ENCODE results near the gene MAFB.

MAFB gene

DNA sequence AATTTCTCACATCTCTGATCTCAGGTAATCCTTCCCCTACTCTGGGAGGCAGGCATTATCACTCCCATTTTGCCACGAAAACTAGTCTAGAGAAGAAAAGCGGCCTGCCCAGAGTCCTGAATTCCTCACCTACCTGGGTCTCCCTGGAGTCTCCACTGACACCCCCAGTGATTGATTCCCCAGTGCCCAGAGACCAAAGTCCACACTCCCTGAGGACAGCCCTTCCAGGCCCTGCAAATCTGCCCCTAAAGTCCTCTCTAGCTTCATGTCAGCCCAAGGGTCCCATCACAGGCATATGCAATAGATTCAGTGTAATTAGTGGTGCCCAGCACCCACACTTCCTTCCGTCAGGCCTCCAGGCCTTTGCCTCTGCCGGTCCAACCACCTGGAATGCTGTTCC, 47.2 kb downstream of the MAFB start:
- no peak overlapping the region for H3K27ac Mint-ChIP-seq

DNA sequence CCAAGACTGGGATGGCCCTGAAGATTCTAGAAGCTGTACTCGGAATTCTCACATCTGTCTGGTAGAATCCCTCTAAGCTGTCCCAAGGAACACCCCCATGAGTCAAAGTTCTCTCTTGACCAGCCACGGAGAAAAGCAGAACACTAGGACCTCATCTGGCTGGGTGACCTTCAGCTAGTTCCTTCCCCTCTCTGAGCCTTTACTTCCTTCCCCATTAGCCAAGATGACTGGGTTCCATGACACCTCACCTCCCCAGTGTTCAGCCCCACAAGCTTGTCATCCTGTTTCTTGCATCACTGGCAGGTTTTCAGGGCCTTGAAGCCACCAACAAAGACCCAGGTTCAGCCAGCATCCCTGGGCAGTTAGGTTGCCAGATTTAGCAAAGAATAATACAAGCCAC, 47.8 kb downstream of the MAFB start:
- peaks cover 3% of the 10 kb centered on the region for H3K27me3 Mint-ChIP-seq
- H3K9me3 Mint-ChIP-seq (ENCODE audit: low read depth): no peaks in the 10 kb centered on the region
- no peaks in the 10 kb centered on the region for H3K4me1 Mint-ChIP-seq (ENCODE audit: low read depth)
- H3K27ac Mint-ChIP-seq: no peak overlapping the region
- no peaks in the 10 kb centered on the region for H3K36me3 Mint-ChIP-seq
- H3K4me3 Mint-ChIP-seq: no peak overlapping the region

More for the DNA sequence above, 47.2 kb downstream of the MAFB start:
- no peak overlapping the region for H3K4me3 Mint-ChIP-seq
- no peaks in the 10 kb centered on the region for H3K4me1 Mint-ChIP-seq (ENCODE audit: low read depth)
- peaks cover 3% of the 10 kb centered on the region for H3K27me3 Mint-ChIP-seq
- no peaks in the 10 kb centered on the region for H3K9me3 Mint-ChIP-seq (ENCODE audit: low read depth)
- H3K36me3 Mint-ChIP-seq: no peaks in the 10 kb centered on the region

DNA sequence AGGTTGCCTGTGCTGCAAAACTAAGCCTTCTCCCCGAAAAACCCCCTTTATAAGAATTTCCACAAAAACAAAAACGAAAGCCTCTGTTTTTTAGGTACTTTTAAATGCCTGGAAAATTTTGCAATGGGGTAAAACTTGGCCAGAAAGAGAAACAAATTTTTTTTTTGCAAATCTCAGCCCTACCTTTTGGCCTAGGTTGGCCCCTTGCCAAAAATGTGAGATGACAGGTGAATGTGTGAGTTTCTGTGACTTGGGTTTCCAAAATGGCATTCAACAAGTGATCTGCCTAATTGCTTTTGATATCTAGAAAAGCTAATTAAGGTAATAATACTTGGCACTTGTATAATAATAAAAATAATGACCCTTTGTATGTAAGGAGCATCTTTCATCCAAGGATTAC, 48.4 kb downstream of the MAFB start:
- Mint-ChIP-seq H3K4me3 (no peak overlapping the region), H3K9me3 (ENCODE audit: low read depth) (no peaks in the 10 kb centered on the region), H3K27ac (no peak overlapping the region), H3K36me3 (no peaks in the 10 kb centered on the region), H3K27me3 (peaks cover 3% of the 10 kb centered on the region), H3K4me1 (ENCODE audit: low read depth) (no peaks in the 10 kb centered on the region)

DNA sequence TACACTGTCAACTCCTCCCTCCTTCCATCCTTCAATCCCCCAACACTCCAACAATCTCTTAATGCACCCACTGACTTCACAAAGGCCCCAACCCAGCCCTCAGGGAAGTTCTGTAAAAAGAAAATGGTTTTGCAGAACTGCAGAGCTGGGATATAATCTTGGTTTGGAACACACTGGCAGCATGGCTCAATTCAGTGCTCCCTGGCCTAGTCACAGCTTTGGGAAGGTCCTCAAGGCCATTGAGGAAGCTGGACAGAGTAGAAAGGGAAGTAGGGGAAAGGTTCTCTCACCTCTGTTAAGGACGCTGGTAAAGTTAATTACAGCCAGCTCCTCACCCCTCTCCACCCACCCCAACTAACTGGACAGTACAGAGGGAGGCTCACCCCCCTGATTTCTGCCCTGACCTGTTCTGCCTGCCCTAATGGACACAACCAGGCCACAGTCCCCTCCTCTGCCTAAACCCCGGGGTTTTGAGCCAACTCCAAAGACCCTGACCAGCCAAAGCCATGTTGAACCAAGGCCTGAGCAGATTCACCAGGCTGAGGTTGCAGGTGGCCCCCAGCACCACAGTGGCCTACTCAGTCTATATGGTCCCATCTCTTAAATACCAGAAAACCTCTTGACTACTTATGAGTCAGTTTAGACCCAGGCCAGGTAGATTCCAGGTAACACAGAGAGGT, 49.2 kb downstream of the MAFB start:
- Mint-ChIP-seq H3K9me3 (ENCODE audit: low read depth) (no peaks in the 10 kb centered on the region), H3K4me1 (ENCODE audit: low read depth) (no peaks in the 10 kb centered on the region), H3K4me3 (no peak overlapping the region), H3K27me3 (peaks cover under 1% of the 10 kb centered on the region), H3K36me3 (no peaks in the 10 kb centered on the region), H3K27ac (no peak overlapping the region)

DNA sequence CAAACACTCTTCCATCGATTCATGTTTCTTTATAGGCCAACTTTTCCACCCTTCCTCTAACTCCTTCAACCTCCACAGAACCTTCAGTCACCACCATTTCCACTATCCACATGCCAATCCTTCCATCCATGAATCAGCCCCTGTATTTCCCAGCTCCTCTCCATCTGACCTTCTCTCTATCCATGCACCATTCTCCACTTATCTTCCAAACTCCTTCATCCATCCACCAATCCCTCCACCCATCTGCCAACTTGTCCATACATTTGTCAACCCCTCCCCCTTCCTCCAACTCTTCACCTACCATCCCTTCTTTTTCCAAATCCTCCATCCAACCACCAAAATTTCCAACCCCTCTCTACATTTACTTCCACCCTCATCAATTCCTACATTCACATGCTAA, 49.9 kb downstream of the MAFB start:
- Mint-ChIP-seq H3K4me1 (ENCODE audit: low read depth) (no peaks in the 10 kb centered on the region), H3K27ac (no peak overlapping the region), H3K27me3 (no peaks in the 10 kb centered on the region), H3K9me3 (ENCODE audit: low read depth) (no peaks in the 10 kb centered on the region), H3K4me3 (no peak overlapping the region), H3K36me3 (no peaks in the 10 kb centered on the region)

DNA sequence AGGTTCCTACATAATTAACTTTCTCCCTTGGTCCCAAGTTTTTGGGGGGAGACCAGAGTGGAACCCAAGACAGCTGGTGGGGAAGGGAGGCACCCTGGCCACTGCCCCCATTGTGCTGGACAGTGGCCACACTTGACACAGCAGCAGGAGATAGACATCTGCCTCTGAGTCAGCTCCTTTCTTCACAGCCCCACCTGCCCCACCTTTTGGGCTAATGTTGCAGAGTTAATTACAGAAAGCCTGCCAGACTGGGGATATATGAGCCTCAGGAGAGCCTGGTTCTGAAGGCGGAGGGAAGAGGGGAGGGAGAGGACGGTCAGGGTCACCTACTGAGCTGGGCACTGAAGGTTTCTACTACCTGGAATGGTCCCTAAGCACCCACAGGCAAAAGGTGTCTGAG, 50.6 kb downstream of the MAFB start:
- no peaks in the 10 kb centered on the region for H3K9me3 Mint-ChIP-seq (ENCODE audit: low read depth)
- no peaks in the 10 kb centered on the region for H3K36me3 Mint-ChIP-seq
- H3K27me3 Mint-ChIP-seq: no peaks in the 10 kb centered on the region
- H3K4me1 Mint-ChIP-seq (ENCODE audit: low read depth): no peaks in the 10 kb centered on the region
- no peak overlapping the region for H3K27ac Mint-ChIP-seq
- no peak overlapping the region for H3K4me3 Mint-ChIP-seq

DNA sequence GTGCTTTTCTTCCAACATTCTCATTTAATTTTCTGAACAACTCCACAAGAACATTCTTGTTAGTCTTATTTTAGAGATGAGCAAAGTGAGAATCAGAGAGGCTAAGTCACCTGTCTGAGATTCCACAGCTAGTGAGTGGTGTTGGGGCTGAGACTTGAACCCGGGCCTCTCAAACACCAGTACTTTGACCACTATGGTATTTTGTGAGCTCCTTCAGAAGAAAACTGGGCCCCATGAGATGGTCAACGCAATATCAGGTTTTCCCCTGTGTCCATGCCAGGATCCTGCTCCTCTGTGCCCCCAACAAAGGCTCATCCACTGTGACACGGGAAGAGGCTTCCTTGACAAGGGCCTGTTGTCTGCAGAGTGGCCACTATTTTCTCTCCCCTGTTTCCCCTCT, 51.9 kb downstream of the MAFB start:
- Mint-ChIP-seq H3K27me3 (no peaks in the 10 kb centered on the region), H3K36me3 (no peaks in the 10 kb centered on the region), H3K9me3 (ENCODE audit: low read depth) (no peaks in the 10 kb centered on the region), H3K4me1 (ENCODE audit: low read depth) (no peaks in the 10 kb centered on the region), H3K27ac (no peak overlapping the region), H3K4me3 (no peak overlapping the region)

DNA sequence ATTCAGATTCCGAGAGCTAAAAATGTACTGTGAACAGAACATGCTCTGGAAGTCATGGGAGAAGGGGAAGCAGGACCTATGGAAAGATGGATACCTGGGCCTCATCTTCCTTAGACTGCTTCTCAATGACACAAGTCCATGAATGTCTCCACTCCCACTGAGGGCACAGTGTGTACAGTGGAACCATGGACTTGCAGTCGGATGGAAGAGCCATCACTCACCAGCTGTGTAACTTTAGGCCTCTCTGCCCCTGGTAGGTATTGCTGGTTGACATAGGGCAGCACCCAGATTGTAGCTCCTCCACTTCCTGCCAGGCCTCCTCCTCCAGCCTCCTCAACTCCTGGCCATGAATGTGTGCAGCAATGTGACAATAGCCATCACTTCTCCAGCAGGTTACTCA, 52.5 kb downstream of the MAFB start:
- no peak overlapping the region for H3K27ac Mint-ChIP-seq
- no peak overlapping the region for H3K4me3 Mint-ChIP-seq
- no peaks in the 10 kb centered on the region for H3K9me3 Mint-ChIP-seq (ENCODE audit: low read depth)
- no peaks in the 10 kb centered on the region for H3K4me1 Mint-ChIP-seq (ENCODE audit: low read depth)
- H3K36me3 Mint-ChIP-seq: no peaks in the 10 kb centered on the region
- H3K27me3 Mint-ChIP-seq: no peaks in the 10 kb centered on the region

DNA sequence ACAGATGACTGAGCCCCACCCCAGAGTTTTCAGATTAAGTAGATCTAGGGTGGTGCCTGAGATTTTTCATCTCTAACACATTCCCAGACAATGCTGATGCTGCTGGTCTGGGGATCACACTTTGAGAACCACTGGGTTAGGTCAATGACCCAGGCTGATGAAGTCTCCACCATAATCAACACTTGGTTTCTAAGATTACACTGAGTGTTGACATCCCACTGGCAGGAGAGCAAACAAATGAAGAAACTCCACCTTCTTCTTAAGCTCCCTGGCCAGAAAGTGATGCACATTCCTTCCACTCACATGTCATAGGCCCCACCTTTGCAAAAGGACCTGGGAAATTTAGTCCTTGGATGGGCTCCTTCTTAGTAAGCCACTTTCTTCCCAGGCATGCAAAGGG, 53.1 kb downstream of the MAFB start:
- Mint-ChIP-seq H3K4me1 (ENCODE audit: low read depth) (no peaks in the 10 kb centered on the region), H3K9me3 (ENCODE audit: low read depth) (no peaks in the 10 kb centered on the region), H3K4me3 (no peak overlapping the region), H3K27me3 (no peaks in the 10 kb centered on the region), H3K36me3 (no peaks in the 10 kb centered on the region), H3K27ac (no peak overlapping the region)
